ENCODE measurements around the gene KCNQ1OT1.

GRCh38 chr11:2681408-2682145 lies 18.2 kb downstream of the KCNQ1OT1 start:
- no peak for TF ChIP-seq CSDC2 (CRISPR knock-in tag; IDR thresholded peaks at IDR 0.05)
- no peak for TF ChIP-seq ZC3H10 (CRISPR knock-in tag; IDR thresholded peaks at IDR 0.05)
- no peak for TF ChIP-seq ESRRG (CRISPR knock-in tag; IDR thresholded peaks at IDR 0.05)
- TF ChIP-seq ARNTL (CRISPR knock-in tag; IDR thresholded peaks at IDR 0.05; ENCODE audit: borderline replicate concordance, low read depth), result no peak
- TF ChIP-seq ZFP30 (CRISPR knock-in tag; IDR thresholded peaks at IDR 0.05), result no peak
